Islet of Langerhans (tissue), 1 donor: Measurements from ENCODE around the gene IL11.

Experiments used
- FAIRE-seq: peaks from one replicate; lab custom pipeline; 2011; peaks lifted over from hg19 to GRCh38; lab: Jason Lieb, UNC

The IL11 gene

DNA sequence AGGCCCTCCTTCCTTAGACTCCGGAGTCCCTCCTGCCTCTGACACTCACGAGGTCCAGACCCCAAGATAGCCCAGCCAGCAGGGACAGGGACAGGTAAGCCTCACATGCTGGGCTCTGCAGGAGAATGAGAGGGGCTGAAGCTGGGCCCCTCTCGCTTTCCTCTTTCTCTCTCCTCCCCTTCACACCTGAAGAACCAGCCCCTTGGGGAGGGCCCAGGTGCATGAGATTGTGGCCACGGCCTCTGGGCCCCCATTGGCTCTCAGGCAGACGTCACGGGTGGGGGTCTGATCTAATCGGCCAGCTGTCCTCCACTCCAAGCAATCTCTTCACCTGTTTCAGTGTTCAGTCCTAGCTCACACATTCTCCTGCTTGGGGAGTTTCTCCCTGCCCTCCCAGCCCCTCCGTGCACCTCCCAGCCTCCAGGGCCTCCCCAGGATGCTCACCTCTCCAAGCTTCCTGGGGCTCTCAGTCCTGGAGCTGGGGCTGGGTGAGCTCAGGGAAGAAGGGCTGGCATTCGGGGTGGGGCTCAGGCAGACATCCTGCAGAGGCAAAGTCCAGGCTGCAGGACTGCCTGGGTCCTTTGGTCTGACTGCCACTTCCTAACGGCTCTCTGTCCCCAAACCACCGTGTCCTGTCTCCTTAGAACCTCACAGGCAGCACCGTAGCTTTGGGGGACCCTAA, 47.9 kb downstream of the IL11 start:
- FAIRE-seq: no peak

- FAIRE-seq: no peak
Measured at GRCh38 chr19:55321466-55322137, 48.7 kb downstream of the IL11 start.

- FAIRE-seq: no peak
Measured at GRCh38 chr19:55320844-55321419, 49.3 kb downstream of the IL11 start.

DNA sequence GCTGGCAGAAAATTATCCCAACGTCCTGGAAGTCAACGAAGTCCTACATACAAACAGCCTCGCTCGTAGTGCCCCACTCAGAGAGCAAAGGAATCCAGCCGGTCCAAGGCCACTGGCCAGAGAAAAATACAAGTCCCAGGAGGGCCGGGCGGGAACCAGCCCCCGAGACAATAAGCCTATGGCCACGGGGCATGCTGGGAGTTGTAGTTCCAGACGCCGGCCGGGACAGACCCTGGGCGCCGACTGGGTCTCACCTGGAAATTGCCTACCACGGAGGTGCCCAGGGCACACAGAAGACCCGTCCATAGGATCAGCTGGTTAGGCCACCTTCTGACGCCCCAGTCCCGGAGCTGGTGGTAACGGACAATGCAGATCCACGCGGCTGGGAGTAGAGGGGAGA, 50.5 kb downstream of the IL11 start:
- no peak for FAIRE-seq

DNA sequence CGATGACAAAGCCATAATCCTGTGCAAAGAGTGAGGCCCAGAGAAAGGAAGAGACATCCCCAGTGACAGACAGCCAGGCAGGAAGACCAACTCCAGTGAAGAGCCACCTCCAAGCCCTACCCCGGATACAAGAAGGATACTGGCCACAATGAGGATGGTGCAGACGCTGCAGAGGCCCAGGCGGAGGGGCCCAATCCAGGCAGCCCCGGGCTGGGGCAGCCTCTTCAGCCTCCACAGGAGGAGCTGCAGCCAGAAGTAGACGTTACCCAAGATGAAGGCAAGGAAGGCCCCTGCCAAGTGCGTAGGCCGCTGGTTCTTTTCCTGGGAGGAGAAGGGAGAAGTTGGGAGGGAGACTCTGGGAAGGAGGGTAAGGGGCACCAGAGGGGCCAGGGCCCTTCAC, 53.6 kb downstream of the IL11 start:
- no peak for FAIRE-seq

DNA sequence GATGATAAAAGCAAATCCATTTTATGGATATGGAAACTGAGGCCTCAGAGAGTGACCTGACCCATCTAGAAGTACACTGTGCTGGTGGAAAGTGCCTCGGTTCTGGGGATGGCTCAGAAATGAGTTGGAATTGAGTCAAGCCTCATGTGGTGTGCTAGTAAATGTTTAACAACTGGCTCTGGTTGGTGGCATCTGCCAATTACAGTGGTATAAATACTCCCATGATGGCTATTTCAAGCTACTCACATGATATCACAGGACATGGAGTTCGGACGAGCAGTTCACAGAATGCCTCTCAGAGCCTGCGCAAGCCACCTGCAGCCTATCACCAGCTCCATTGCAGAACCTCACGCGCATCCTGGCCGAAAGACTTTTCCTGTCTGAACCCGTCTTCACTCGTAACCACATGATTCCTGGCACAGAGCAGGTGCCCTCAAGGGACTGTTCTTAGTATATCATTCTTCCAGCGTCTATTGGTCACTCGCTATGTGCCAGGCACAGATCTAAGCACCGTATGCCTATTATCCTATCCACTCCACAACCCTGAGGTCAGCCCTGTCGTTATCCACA, 54.2 kb downstream of the IL11 start:
- FAIRE-seq: no peak

GRCh38 chr19:55314396-55314795, 55.9 kb downstream of the IL11 start:
- FAIRE-seq: no peak
